GM12878 (cell line): ENCODE results near the gene LRRN4CL. TPM values are rescaled to one million over a fixed set of nuclear protein-coding genes. Genes with fewer than 3 reads are reported as not detected.

Experiments used
- ATAC-seq: fragments of 200-7000 bp; cut with Tn5 transposase; 3 replicates; pipeline ENCODE4 v1.9.1; 2020; ENCODE audit warnings: mild to moderate bottlenecking, moderate library complexity
- BruUV-seq: library from RNA; stranded (reverse); fragments of 400-500 nt; replicated peaks from 2 replicates; lab custom pipeline; 2021; lab: Mats Ljungman, UMichigan
- CTCF ChIA-PET: fragments of 300-600 bp; sonication (Branson Sonifier 250); formaldehyde crosslinking; extraction: SDS; loops from one replicate; lab custom pipeline; 2021; ENCODE audit warnings: inconsistent platforms; lab: Yijun Ruan, JAX
- POLR2A ChIA-PET: fragments of 350-600 bp; formaldehyde crosslinking; extraction: SDS; loops from one replicate; lab custom pipeline; 2021; ENCODE audit warnings: inconsistent platforms; lab: Charles Lee
- RAD21 ChIA-PET: fragments of 300-600 bp; sonication (Branson Sonifier 250); formaldehyde crosslinking; loops from one replicate; lab custom pipeline; 2023; ENCODE audit warnings: antibody characterized with exemption; ENCODE audit not compliant: unreplicated experiment; lab: Charles Lee
- SMC1A ChIA-PET: fragments of 300-600 bp; sonication (Branson Sonifier 250); formaldehyde crosslinking; loops from one replicate; lab custom pipeline; 2023; ENCODE audit not compliant: unreplicated experiment, uncharacterized antibody; lab: Charles Lee
- DNase-seq: peaks from one replicate; pipeline ENCODE4 v3.0.0-alpha.2; 2011; ENCODE audit warnings: low read depth, low spot score
- FAIRE-seq: peaks from 3 replicates; lab custom pipeline; 2011; peaks lifted over from hg19 to GRCh38; lab: Jason Lieb, UNC
- H2AFZ ChIP-seq: 2 replicates; pipeline ENCODE4 v1.6.0; 2011; ENCODE audit warnings: low read depth, low read length, control low read depth; ENCODE audit not compliant: control insufficient read depth
- H3K27ac ChIP-seq: 2 replicates; pipeline ENCODE4 v1.5.1; 2011; ENCODE audit warnings: control low read depth; ENCODE audit not compliant: control insufficient read depth, insufficient read depth
- H3K27me3 ChIP-seq, 2 experiments: replicated peaks in 1 of 2; 2 replicates each; pipeline versions ENCODE4 v1.6.0 to v1.6.1; 2011; ENCODE audit warnings: low read length in 1 of 2; ENCODE audit not compliant: control insufficient read depth in 2 of 2, insufficient read depth in 2 of 2
- H3K36me3 ChIP-seq, 2 experiments: 2 replicates each; pipeline ENCODE4 v1.5.1; 2011; ENCODE audit warnings: low read length in 1 of 2; ENCODE audit not compliant: control insufficient read depth in 2 of 2, insufficient read depth in 2 of 2
- H3K4me1 ChIP-seq: 2 replicates; pipeline ENCODE4 v1.6.1; 2011; ENCODE audit warnings: mild to moderate bottlenecking, low read length, moderate library complexity, mixed read lengths; ENCODE audit not compliant: control insufficient read depth, insufficient read depth
- H3K4me2 ChIP-seq: 2 replicates; pipeline ENCODE4 v1.6.0; 2011; ENCODE audit warnings: control low read depth; ENCODE audit not compliant: control insufficient read depth, insufficient read depth
- H3K4me3 ChIP-seq: fragments of 200-600 bp; sonication (generic); 2 replicates; pipeline ENCODE4 v1.5.1; 2016
- H3K79me2 ChIP-seq: 2 replicates; pipeline ENCODE4 v1.6.0; 2011; ENCODE audit warnings: low read length; ENCODE audit not compliant: control insufficient read depth, insufficient read depth
- H3K9ac ChIP-seq: 2 replicates; pipeline ENCODE4 v1.8.0; 2011; ENCODE audit warnings: low read length, control low read depth, mixed read lengths; ENCODE audit not compliant: control insufficient read depth, insufficient read depth
- H3K9me3 ChIP-seq: replicated peaks from 3 replicates; pipeline ENCODE4 v1.5.1; 2011; ENCODE audit warnings: mild to moderate bottlenecking, low read length; ENCODE audit not compliant: control insufficient read depth, insufficient read depth
- H4K20me1 ChIP-seq: 2 replicates; pipeline ENCODE4 v1.6.0; 2011; ENCODE audit not compliant: control insufficient read depth, insufficient read depth
- ATF7 ChIP-seq: fragments of 450-650 bp; IDR thresholded peaks from 2 replicates; pipeline ENCODE4 v1.6.1; 2016; ENCODE audit warnings: low read depth, mild to moderate bottlenecking
- CBFB ChIP-seq: IDR thresholded peaks from 2 replicates; pipeline ENCODE4 v1.6.1; 2016; ENCODE audit warnings: antibody characterized with exemption, low read depth
- NFIC ChIP-seq: IDR thresholded peaks from 2 replicates; pipeline ENCODE4 v1.6.1; 2012; ENCODE audit warnings: low read depth, mild to moderate bottlenecking, inconsistent platforms, low read length, moderate library complexity
- NFXL1 ChIP-seq: fragments of 450-650 bp; IDR thresholded peaks from 2 replicates; pipeline ENCODE4 v1.6.1; 2017; ENCODE audit warnings: antibody characterized with exemption, mild to moderate bottlenecking, borderline replicate concordance
- POLR2A ChIP-seq: IDR thresholded peaks from 2 replicates; pipeline ENCODE4 v1.6.1; 2011; ENCODE audit warnings: low read depth, mild to moderate bottlenecking, low read length
- SRF ChIP-seq, 2 experiments: IDR thresholded peaks; 2 replicates each; pipeline ENCODE4 v1.6.1; 2011; ENCODE audit warnings: low read depth in 2 of 2, low read length in 2 of 2, mild to moderate bottlenecking in 1 of 2, moderate library complexity in 1 of 2
- WGBS: methylation state at CpG from one replicate; pipeline ENCODE4 v1.1.6; 2016; ENCODE audit warnings: low lambda C conversion rate; ENCODE audit not compliant: insufficient replicate concordance, insufficient coverage; ENCODE audit errors: missing lambda C conversion rate; 5-methylcytosine and 5-hydroxymethylcytosine counted together
- in situ Hi-C: fragments of 300-500 bp; cut with MboI; formaldehyde crosslinking; loops from 9 replicates; pipeline ENCODE4 v1.14.3; 2018; ENCODE audit warnings: mixed read lengths
- intact Hi-C: fragments of 100-400 bp; cut with micrococcal nuclease; formaldehyde crosslinking; loops from one replicate; pipeline ENCODE4 v1.14.2; 2022; ENCODE audit not compliant: unreplicated experiment
- polyA plus RNA-seq, 11 experiments: library from polyadenylated mRNA; depleted of rRNA in 4 of 11; unstranded in 6 of 11; stranded (reverse) in 5 of 11; fragments of >200 nt; fragmentation: Nextera tagmentation in 4 of 11; fragmentation: Illumina TruSeq in 1 of 11; extraction: Ambion mirVana in 4 of 11; extraction: Trizol in 1 of 11; gene quantifications; 1 replicate in 1 of 11; 2 replicates in 10 of 11; pipeline versions ENCODE4 v1.2.1 to v1.2.3, GENCODE V29; 2011 to 2016; ENCODE audit warnings: inconsistent platforms in 2 of 11, missing spikeins in 2 of 11, low read depth in 1 of 11
- total RNA-seq, 4 experiments: library from RNA; depleted of rRNA in 3 of 4; stranded (reverse); fragments of >200 nt in 3 of 4; fragmentation: Illumina TruSeq in 1 of 4; extraction: Trizol in 1 of 4; gene quantifications; 2 replicates each; pipeline versions ENCODE4 v1.2.1 to v1.2.3, GENCODE V29; 2013 to 2021
- TF ChIP-seq, protein P1 (sequence below): IDR thresholded peaks from 2 replicates; pipeline ENCODE4 v1.6.1; 2012; ENCODE audit warnings: mild to moderate bottlenecking, low read depth, low read length

Gene LRRN4CL
- total and polyA plus RNA-seq, 10 of the 15 experiments (the other 5 are each of a cell fraction or from before 2014, with no cell fraction given), result 0.01 to 0.06 TPM; not detected in 8

- BruUV-seq, result no TSS peak
- H3K27ac ChIP-seq, result no peak overlapping the region
- RAD21 ChIA-PET, result interaction anchor here (0.7 kb wide), 1 partner anchor 179 kb away, joined by 3 read pairs; no protein-coding TSS in a partner anchor
- TF ChIP-seq NFXL1 (no peak), POLR2A (0 out of 2 replicates have a peak, but pooled peaks have one; percentile 29)
- TF ChIP-seq, all 136 proteins: peak for 1
- ChIA-PET POLR2A (interaction anchor here (1.0 to 16.2 kb wide), 8 partner anchors 10 to 85 kb away, joined by 3 to 295 read pairs (median 6); partner anchors contain the start of genes GANAB, HNRNPUL2, INTS5 and TTC9C), CTCF (interaction anchor here (1.0 to 1.4 kb wide), 2 partner anchors 78 to 245 kb away, joined by 4 to 5 read pairs; partner anchors contain the start of gene TUT1), SMC1A (interaction anchor here (0.6 to 1.4 kb wide), 4 partner anchors 15 to 188 kb away, joined by 3 to 4 read pairs (median 3); no protein-coding TSS in a partner anchor)
- intact Hi-C loops (loop anchor here (2.0 to 5.0 kb wide), 3 partner anchors 57 to 193 kb away; partner anchors contain the start of genes EML3, ROM1 and TUT1), in situ Hi-C loops (no loop called here)
- Histone ChIP-seq H3K9ac (no peak overlapping the region), H4K20me1 (no peaks in the 10 kb centered on the region), H2AFZ (no peak overlapping the region), H3K27me3 (no peaks in the 10 kb centered on the region), H3K4me1 (peaks cover 21% of the 10 kb centered on the region), H3K9me3 (no peaks in the 10 kb centered on the region), H3K4me3 (no peak overlapping the region), H3K79me2 (peaks cover 68% of the 10 kb centered on the region), H3K4me2 (peak overlapping the region; percentile 64), H3K36me3 (peaks cover 0 to 6% of the 10 kb centered on the region in 2 experiments; a peak in 1 of 4 replicates)
- WGBS, result 86% methylated on average over 4 of the region's 4 CpGs
- ATAC-seq, result no peak
- DNase-seq, result no peak
- no peak for FAIRE-seq
Measured at GRCh38 chr11:62669420-62670161, 19.7 kb downstream of the LRRN4CL start.

- Histone ChIP-seq H3K4me1 (peaks cover 14% of the 10 kb centered on the region), H2AFZ (no peak overlapping the region), H3K79me2 (peaks cover 71% of the 10 kb centered on the region), H3K9me3 (no peaks in the 10 kb centered on the region), H3K36me3 (peaks cover 5 to 11% of the 10 kb centered on the region in 2 experiments), H3K9ac (peak overlapping the region; percentile 96; the same call in 1 of the 2 replicates), H3K27me3 (no peaks in the 10 kb centered on the region), H3K4me3 (peak overlapping the region; percentile 95), H4K20me1 (no peaks in the 10 kb centered on the region), H3K27ac (peak overlapping the region; percentile 95), H3K4me2 (peak overlapping the region; percentile 95)
- no peak for TF ChIP-seq NFIC
- no peak for TF ChIP-seq SRF (IDR thresholded peaks at IDR 0.05; ENCODE audit: low read depth in 2 of 2, low read length in 2 of 2)
- no peak for TF ChIP-seq ATF7
- TF ChIP-seq, protein P1, sequence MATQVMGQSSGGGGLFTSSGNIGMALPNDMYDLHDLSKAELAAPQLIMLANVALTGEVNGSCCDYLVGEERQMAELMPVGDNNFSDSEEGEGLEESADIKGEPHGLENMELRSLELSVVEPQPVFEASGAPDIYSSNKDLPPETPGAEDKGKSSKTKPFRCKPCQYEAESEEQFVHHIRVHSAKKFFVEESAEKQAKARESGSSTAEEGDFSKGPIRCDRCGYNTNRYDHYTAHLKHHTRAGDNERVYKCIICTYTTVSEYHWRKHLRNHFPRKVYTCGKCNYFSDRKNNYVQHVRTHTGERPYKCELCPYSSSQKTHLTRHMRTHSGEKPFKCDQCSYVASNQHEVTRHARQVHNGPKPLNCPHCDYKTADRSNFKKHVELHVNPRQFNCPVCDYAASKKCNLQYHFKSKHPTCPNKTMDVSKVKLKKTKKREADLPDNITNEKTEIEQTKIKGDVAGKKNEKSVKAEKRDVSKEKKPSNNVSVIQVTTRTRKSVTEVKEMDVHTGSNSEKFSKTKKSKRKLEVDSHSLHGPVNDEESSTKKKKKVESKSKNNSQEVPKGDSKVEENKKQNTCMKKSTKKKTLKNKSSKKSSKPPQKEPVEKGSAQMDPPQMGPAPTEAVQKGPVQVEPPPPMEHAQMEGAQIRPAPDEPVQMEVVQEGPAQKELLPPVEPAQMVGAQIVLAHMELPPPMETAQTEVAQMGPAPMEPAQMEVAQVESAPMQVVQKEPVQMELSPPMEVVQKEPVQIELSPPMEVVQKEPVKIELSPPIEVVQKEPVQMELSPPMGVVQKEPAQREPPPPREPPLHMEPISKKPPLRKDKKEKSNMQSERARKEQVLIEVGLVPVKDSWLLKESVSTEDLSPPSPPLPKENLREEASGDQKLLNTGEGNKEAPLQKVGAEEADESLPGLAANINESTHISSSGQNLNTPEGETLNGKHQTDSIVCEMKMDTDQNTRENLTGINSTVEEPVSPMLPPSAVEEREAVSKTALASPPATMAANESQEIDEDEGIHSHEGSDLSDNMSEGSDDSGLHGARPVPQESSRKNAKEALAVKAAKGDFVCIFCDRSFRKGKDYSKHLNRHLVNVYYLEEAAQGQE, result no peak
- 0 out of 2 replicates have a peak, but pooled peaks have one; percentile 14 for TF ChIP-seq CBFB
- ChIA-PET RAD21 (interaction anchor here (0.9 to 1.8 kb wide), 5 partner anchors 10 to 46 kb away, joined by 3 to 8 read pairs (median 3); partner anchors contain the start of gene B3GAT3), SMC1A (interaction anchor here (0.6 to 1.5 kb wide), 11 partner anchors 10 to 187 kb away, joined by 3 to 6 read pairs (median 3); partner anchors contain the start of genes B3GAT3, INTS5, TUT1 and ZBTB3), POLR2A (interaction anchor here (0.6 to 16.2 kb wide), 20 partner anchors 10 to 189 kb away, joined by 3 to 295 read pairs (median 5); partner anchors contain the start of genes B3GAT3, GANAB, HNRNPUL2 and INTS5), CTCF (interaction anchor here (0.8 to 2.4 kb wide), 8 partner anchors 9 to 75 kb away, joined by 3 to 10 read pairs (median 4); partner anchors contain the start of genes TUT1 and UBXN1)
- 66% methylated on average over 2 of the region's 2 CpGs for whole genome bisulfite sequencing
- FAIRE-seq (no peak), ATAC-seq (no peak), DNase-seq (no peak)
- in situ Hi-C loops, result no loop called here
- intact Hi-C loops, result no loop called here
- no TSS peak for BruUV-seq
Measured at GRCh38 chr11:62667460-62667859, 21.9 kb downstream of the LRRN4CL start.
